Measurements from ENCODE around the gene PPP1CA.

DNA sequence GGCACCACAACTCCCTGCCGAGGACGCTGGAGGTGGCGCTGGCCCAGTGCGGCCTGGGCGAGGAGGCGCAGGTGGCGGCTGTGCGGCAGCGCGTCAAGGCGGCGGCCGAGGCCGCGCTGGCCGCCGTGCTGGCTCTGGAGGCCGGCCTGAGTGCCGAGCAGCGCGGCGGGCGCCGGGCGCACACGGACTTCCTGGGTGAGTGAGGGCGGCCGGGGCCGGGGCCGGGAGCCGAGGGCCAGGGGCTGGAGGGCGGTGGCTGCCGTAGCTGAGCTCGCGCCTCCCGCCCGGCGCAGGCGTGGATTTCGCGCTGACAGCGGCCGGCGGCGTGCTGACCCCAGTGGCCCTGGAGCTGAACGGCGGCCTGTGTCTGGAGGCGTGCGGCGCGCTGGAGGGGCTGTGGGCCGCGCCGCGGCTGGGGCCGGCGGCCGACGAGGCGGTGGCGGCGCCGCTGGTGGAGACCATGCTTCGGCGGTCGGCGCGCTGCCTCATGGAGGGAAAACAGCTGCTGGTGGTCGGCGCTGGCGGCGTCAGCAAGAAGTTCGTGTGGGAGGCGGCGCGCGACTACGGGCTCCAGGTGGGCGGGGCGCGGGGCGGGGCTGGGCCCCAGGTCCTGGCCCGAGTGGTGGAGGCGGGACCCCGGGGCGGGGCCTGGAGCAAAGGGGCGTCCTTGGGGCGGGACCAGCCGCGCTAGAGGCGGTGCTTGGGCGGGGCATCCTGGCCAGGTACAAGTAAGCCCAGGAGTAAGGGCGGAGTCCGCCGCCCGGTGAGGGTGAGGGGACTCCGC, 19.2 kb upstream of the PPP1CA start:
- TF ChIP-seq POLR2A (IDR thresholded peaks at IDR 0.05) = peak in 2 of 4 donors; percentile 60 to 81
- TF ChIP-seq, protein P1, sequence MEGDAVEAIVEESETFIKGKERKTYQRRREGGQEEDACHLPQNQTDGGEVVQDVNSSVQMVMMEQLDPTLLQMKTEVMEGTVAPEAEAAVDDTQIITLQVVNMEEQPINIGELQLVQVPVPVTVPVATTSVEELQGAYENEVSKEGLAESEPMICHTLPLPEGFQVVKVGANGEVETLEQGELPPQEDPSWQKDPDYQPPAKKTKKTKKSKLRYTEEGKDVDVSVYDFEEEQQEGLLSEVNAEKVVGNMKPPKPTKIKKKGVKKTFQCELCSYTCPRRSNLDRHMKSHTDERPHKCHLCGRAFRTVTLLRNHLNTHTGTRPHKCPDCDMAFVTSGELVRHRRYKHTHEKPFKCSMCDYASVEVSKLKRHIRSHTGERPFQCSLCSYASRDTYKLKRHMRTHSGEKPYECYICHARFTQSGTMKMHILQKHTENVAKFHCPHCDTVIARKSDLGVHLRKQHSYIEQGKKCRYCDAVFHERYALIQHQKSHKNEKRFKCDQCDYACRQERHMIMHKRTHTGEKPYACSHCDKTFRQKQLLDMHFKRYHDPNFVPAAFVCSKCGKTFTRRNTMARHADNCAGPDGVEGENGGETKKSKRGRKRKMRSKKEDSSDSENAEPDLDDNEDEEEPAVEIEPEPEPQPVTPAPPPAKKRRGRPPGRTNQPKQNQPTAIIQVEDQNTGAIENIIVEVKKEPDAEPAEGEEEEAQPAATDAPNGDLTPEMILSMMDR (IDR thresholded peaks at IDR 0.05) = peak in 1 of 6 experiments; percentile 18
